OCI-LY1 (cell line): Measurements from ENCODE around the gene RBM10.

ENCODE experiments used
- H2AFZ ChIP-seq: fragments of 200-600 bp; sonication (generic), shearing (Covaris generic); 2 replicates; pipeline ENCODE4 v1.6.0; 2014; ENCODE audit warnings: antibody characterized with exemption, mild to moderate bottlenecking, low read length
- H3F3A ChIP-seq: fragments of 200-600 bp; sonication (generic), shearing (Covaris generic); 2 replicates; pipeline ENCODE4 v1.6.0; 2014; ENCODE audit warnings: mild to moderate bottlenecking, antibody characterized with exemption, low read length, moderate library complexity; ENCODE audit not compliant: insufficient read depth
- H3K27ac ChIP-seq: fragments of 200-600 bp; sonication (generic); 2 replicates; pipeline ENCODE4 v1.5.1; 2014; ENCODE audit warnings: low read length, mixed run types, mild to moderate bottlenecking, low read depth; ENCODE audit not compliant: poor library complexity, severe bottlenecking
- H3K27me3 ChIP-seq: fragments of 200-600 bp; sonication (generic); 2 replicates; pipeline ENCODE4 v1.6.0; 2014; ENCODE audit warnings: antibody characterized with exemption, mild to moderate bottlenecking, low read length, moderate library complexity; ENCODE audit not compliant: insufficient read depth
- H3K36me3 ChIP-seq: fragments of 200-600 bp; sonication (generic); 2 replicates; pipeline ENCODE4 v1.6.1; 2014; ENCODE audit warnings: mild to moderate bottlenecking, antibody characterized with exemption, low read length, moderate library complexity, mixed read lengths; ENCODE audit not compliant: insufficient read depth
- H3K4me1 ChIP-seq: fragments of 200-600 bp; sonication (generic); 2 replicates; pipeline ENCODE4 v1.5.1; 2014; ENCODE audit warnings: mild to moderate bottlenecking, low read length, moderate library complexity; ENCODE audit not compliant: insufficient read depth, severe bottlenecking
- H3K4me2 ChIP-seq: fragments of 200-600 bp; sonication (generic), shearing (Covaris generic); 2 replicates; pipeline ENCODE4 v1.6.1; 2014; ENCODE audit warnings: low read length
- H3K4me3 ChIP-seq: fragments of 200-600 bp; sonication (generic); 2 replicates; pipeline ENCODE4 v1.5.1; 2014; ENCODE audit warnings: low read length, low read depth, mild to moderate bottlenecking, mixed read lengths; ENCODE audit not compliant: poor library complexity, severe bottlenecking
- H3K79me2 ChIP-seq: fragments of 200-600 bp; shearing (Covaris generic); 2 replicates; pipeline ENCODE4 v1.6.1; 2016; ENCODE audit warnings: mixed run types, low read length, mixed read lengths; ENCODE audit not compliant: insufficient read depth
- H3K9ac ChIP-seq: fragments of 200-600 bp; sonication (generic), shearing (Covaris generic); 2 replicates; pipeline ENCODE4 v1.6.1; 2014; ENCODE audit warnings: mild to moderate bottlenecking, low read length, mixed read lengths
- H3K9me2 ChIP-seq: fragments of 200-600 bp; sonication (generic), shearing (Covaris generic); 2 replicates; pipeline ENCODE4 v1.6.1; 2014; ENCODE audit warnings: low read depth, mild to moderate bottlenecking, low read length, mixed read lengths
- H3K9me3 ChIP-seq: fragments of 200-600 bp; shearing (Covaris generic); 2 replicates; pipeline ENCODE4 v1.6.1; 2014; ENCODE audit warnings: low read length, mixed read lengths
- H4K20me1 ChIP-seq: fragments of 200-600 bp; sonication (generic), shearing (Covaris generic); 2 replicates; pipeline ENCODE4 v1.6.0; 2016; ENCODE audit warnings: mild to moderate bottlenecking, low read length; ENCODE audit not compliant: insufficient read depth
- EZH2 ChIP-seq: fragments of 200-600 bp; sonication (generic), shearing (Covaris generic); IDR thresholded peaks from 2 replicates; pipeline ENCODE4 v1.8.0; 2017; ENCODE audit warnings: borderline replicate concordance, mixed run types, mild to moderate bottlenecking, antibody characterized with exemption, low read length, moderate library complexity, mixed read lengths
- TF ChIP-seq, protein P1 (sequence below): fragments of 200-600 bp; sonication (generic), shearing (Covaris generic); IDR thresholded peaks from 2 replicates; pipeline ENCODE4 v1.5.1; 2017; ENCODE audit warnings: mild to moderate bottlenecking, antibody characterized with exemption, low read length, moderate library complexity, mixed read lengths

Gene RBM10

DNA sequence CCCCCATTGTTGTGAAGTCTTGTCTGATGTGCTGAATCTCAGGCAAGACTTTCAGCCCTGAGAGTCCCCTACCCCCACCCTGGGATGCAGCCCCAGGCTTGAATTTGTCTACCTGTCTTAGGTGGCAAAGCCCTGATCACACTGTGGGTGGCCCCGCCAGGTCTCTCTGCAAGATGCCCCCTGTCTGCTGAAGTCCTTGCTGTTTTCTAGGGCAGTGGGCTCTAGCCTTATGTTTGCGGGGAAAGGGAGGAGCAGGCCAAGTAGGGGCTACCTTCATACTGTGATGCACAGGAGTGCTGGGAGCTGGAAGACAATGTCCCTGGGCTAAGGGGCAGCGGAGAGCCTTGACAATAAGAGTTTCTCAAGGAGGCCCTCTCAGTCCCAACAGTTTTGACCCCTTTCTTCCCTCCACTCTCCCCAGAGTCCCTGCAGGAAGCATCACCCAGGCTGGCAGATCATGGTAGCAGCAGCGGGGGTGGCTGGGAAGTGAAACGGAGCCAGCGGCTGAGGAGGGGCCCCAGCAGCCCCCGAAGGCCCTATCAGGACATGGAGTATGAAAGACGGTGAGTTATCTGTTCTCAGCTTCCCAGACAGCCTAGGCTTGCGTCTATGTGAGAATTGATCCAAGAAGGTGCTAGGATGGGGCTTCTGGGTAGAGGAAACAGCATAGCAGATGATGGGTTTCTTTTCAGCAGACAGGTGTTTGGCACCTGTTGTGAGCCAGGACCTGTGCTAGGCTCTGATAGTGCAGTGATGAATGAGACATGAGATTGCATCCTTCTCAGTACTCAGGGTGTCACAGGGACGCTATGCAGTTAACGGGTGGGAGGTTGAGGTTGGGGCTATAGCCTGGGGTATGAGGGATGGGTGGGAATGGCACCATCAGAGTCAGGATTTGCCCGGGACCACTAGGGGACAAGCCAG is 2.2 kb downstream of the RBM10 start:
- Histone ChIP-seq H3K4me1 (peaks cover 20% of the 10 kb centered on the region), H3K27ac (peak overlapping the region; percentile 93), H3K4me2 (peak overlapping the region; percentile 94), H4K20me1 (no peaks in the 10 kb centered on the region), H3K79me2 (peaks cover 70% of the 10 kb centered on the region), H3K9ac (peak overlapping the region; percentile 93; the same call in 1 of the 2 replicates), H3K36me3 (peaks cover 50% of the 10 kb centered on the region), H3K4me3 (peak overlapping the region; percentile 92), H3F3A (no peaks in the 10 kb centered on the region), H2AFZ (no peak overlapping the region), H3K27me3 (no peaks in the 10 kb centered on the region), H3K9me2 (no peaks in the 10 kb centered on the region), H3K9me3 (no peaks in the 10 kb centered on the region)
- TF ChIP-seq, protein P1, sequence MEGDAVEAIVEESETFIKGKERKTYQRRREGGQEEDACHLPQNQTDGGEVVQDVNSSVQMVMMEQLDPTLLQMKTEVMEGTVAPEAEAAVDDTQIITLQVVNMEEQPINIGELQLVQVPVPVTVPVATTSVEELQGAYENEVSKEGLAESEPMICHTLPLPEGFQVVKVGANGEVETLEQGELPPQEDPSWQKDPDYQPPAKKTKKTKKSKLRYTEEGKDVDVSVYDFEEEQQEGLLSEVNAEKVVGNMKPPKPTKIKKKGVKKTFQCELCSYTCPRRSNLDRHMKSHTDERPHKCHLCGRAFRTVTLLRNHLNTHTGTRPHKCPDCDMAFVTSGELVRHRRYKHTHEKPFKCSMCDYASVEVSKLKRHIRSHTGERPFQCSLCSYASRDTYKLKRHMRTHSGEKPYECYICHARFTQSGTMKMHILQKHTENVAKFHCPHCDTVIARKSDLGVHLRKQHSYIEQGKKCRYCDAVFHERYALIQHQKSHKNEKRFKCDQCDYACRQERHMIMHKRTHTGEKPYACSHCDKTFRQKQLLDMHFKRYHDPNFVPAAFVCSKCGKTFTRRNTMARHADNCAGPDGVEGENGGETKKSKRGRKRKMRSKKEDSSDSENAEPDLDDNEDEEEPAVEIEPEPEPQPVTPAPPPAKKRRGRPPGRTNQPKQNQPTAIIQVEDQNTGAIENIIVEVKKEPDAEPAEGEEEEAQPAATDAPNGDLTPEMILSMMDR, result no peak
- no peak for TF ChIP-seq EZH2

DNA sequence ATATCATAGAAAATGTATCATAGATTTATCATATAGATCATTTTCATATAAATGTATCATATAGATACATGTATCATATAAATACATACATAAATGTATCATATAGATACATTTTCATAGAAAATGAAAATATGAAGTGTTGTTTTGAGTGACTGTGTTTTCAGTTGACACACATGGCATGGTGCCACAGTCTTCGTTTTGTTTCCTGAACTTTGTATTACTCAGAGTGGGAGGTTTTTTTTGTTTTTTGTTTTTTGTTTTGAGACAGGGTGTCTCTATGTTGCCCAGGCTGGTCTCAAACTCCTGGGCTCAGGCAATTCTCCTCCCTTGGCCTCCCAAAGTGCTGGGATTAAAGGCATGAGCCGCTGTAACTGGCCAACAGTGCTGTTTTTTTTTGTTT is 3.9 kb downstream of the RBM10 start:
- H4K20me1 ChIP-seq, result no peaks in the 10 kb centered on the region
- no peak overlapping the region for H3K27ac ChIP-seq
- H3K27me3 ChIP-seq, result no peaks in the 10 kb centered on the region
- no peaks in the 10 kb centered on the region for H3K9me3 ChIP-seq
- H3K4me3 ChIP-seq, result no peak overlapping the region
- no peak overlapping the region for H3K4me2 ChIP-seq
- H3K9ac ChIP-seq, result no peak overlapping the region
- peaks cover 13% of the 10 kb centered on the region for H3K4me1 ChIP-seq
- H3K36me3 ChIP-seq, result peaks cover 55% of the 10 kb centered on the region
- H3F3A ChIP-seq, result no peaks in the 10 kb centered on the region
- TF ChIP-seq EZH2, result no peak
- TF ChIP-seq, protein P1, result no peak
- no peak overlapping the region for H2AFZ ChIP-seq
- H3K79me2 ChIP-seq, result peaks cover 72% of the 10 kb centered on the region
- no peaks in the 10 kb centered on the region for H3K9me2 ChIP-seq

DNA sequence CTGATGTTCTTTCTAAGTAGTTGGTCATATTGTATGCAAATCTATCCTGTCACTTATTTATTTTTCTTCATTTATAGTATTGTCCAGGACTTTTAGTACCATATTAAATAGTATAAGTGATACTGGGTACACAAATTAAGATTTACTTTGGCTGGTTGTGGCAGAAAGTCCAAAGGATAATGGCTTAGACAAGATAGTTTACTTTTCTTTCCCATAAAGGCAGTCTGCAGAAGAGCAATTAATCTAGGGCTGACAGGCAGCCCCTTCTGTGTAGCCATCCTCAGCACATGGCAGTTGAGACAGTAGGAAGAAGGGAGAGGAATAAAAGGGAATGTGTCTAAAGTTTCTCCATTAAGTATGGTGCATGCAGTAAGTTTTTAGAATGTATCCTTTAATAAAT is 6.4 kb downstream of the RBM10 start:
- H3K9ac ChIP-seq, result no peak overlapping the region
- H2AFZ ChIP-seq, result no peak overlapping the region
- no peaks in the 10 kb centered on the region for H3K9me2 ChIP-seq
- H4K20me1 ChIP-seq, result no peaks in the 10 kb centered on the region
- peaks cover 70% of the 10 kb centered on the region for H3K36me3 ChIP-seq
- no peak overlapping the region for H3K27ac ChIP-seq
- TF ChIP-seq, protein P1, result no peak
- TF ChIP-seq EZH2, result no peak
- H3K27me3 ChIP-seq, result no peaks in the 10 kb centered on the region
- H3K4me3 ChIP-seq, result no peak overlapping the region
- no peaks in the 10 kb centered on the region for H3K9me3 ChIP-seq
- peaks cover 68% of the 10 kb centered on the region for H3K79me2 ChIP-seq
- H3K4me2 ChIP-seq, result no peak overlapping the region
- H3K4me1 ChIP-seq, result peaks cover 9% of the 10 kb centered on the region
- H3F3A ChIP-seq, result no peaks in the 10 kb centered on the region
